ENCODE measurements around the gene CSK. TPM values are rescaled to one million over a fixed set of nuclear protein-coding genes. Genes with fewer than 3 reads are reported as not detected.

Gene CSK
- polyA plus RNA-seq, 1 experiment, result 25.3 TPM

DNA sequence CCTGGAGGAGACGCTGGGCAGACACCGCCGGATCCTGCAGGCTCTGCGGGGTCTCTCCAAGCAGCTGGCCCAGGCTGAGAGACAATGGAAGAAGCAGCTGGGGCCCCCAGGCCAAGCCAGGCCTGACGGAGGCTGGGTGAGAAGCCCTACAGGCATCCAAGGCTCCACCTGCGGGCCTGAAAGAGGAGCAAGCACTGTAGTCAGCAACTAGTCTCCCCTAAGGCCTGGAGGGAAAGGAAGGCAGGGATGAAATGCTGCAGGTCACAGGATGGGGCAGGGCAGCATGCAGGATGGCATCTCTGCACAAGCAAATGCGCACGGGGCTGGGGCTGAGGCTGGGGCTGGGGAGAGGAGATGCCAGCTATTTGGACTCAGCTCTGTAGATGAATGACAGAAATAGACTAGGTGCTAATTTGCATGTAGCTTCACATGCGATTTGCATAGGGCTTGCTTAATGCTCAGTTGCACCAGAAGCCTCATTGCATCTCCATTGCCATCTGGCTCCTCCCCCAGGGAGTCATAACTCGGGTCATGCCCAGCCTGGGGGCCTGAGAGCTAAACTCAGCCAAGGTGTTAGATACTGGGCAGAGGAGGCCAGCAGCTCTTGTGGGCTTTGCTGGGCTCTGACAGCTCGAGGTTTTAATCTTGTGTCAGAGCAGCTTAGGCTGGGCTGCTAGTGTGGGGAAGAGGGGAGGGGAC, 39.4 kb downstream of the CSK start:
- POLR2A ChIA-PET, result no interaction called here
- Histone ChIP-seq H3K36me3 (ENCODE audit: control insufficient read depth, insufficient read depth, low read length) (no peaks in the 10 kb centered on the region), H3K27me3 (ENCODE audit: control insufficient read depth, insufficient read depth, low read length) (peaks cover 13% of the 10 kb centered on the region), H3K4me3 (ENCODE audit: low read depth, low read length) (no peak overlapping the region)
- CTCF ChIA-PET, result interaction anchor here (0.6 to 2.1 kb wide), 6 partner anchors 11 to 495 kb away, joined by 3 to 8 read pairs (median 4); no protein-coding TSS in a partner anchor
- TF ChIP-seq, protein P1, sequence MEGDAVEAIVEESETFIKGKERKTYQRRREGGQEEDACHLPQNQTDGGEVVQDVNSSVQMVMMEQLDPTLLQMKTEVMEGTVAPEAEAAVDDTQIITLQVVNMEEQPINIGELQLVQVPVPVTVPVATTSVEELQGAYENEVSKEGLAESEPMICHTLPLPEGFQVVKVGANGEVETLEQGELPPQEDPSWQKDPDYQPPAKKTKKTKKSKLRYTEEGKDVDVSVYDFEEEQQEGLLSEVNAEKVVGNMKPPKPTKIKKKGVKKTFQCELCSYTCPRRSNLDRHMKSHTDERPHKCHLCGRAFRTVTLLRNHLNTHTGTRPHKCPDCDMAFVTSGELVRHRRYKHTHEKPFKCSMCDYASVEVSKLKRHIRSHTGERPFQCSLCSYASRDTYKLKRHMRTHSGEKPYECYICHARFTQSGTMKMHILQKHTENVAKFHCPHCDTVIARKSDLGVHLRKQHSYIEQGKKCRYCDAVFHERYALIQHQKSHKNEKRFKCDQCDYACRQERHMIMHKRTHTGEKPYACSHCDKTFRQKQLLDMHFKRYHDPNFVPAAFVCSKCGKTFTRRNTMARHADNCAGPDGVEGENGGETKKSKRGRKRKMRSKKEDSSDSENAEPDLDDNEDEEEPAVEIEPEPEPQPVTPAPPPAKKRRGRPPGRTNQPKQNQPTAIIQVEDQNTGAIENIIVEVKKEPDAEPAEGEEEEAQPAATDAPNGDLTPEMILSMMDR (IDR thresholded peaks at IDR 0.05; ENCODE audit: insufficient read depth, low read depth, low read length), result no peak
- no peak for DNase-seq (ENCODE audit: low read depth)

DNA sequence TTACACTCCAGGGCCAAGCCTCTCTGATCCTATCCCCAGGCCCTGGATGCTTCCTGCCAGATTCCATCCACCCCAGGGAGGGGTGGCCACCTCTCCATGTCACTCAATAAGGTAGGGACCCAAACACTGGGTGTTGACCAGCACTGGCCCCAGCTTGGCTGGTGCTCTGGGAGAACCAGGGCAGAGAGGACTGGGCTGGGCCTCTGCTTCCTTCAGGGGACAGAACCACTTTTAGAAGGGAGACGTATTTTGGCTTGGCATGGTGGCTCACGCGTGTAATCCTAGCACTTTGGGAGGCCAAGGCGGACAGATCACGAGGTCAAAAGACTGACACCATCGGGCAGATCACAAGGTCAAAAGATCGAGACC, 39.9 kb downstream of the CSK start:
- CTCF ChIA-PET, result interaction anchor here (0.6 to 2.1 kb wide), 6 partner anchors 10 to 495 kb away, joined by 3 to 8 read pairs (median 4); no protein-coding TSS in a partner anchor
- POLR2A ChIA-PET, result no interaction called here
- peaks cover 16% of the 10 kb centered on the region for H3K27me3 ChIP-seq (ENCODE audit: control insufficient read depth, insufficient read depth, low read length)
- no peaks in the 10 kb centered on the region for H3K36me3 ChIP-seq (ENCODE audit: control insufficient read depth, insufficient read depth, low read length)
- TF ChIP-seq, protein P1 (IDR thresholded peaks at IDR 0.05; ENCODE audit: insufficient read depth, low read depth, low read length), result no peak
- H3K4me3 ChIP-seq (ENCODE audit: low read depth, low read length), result no peak overlapping the region
- DNase-seq (ENCODE audit: low read depth), result no peak

DNA sequence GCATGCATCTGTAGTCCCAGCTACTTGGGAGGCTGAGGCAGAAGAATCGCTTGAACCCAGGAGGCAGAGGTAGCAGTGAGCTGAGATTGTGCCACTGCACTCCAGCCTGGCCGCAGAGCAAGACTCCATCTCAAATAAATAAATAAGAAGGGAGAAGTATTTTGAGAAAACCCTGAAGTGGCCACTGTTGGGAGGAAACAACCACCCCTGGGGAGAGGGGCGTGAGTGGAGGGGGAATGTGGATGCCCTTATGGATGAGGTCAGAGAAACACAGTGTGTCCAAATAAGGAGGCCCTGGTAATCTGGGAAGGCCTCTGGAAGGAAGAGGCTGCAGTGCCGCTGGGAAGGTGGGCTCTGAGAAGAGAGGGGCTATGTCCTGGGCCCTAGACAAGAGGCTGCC, 40.4 kb downstream of the CSK start:
- no peaks in the 10 kb centered on the region for H3K36me3 ChIP-seq (ENCODE audit: control insufficient read depth, insufficient read depth, low read length)
- CTCF ChIA-PET, result interaction anchor here (0.6 to 2.1 kb wide), 3 partner anchors 14 to 38 kb away, joined by 3 to 8 read pairs (median 5); no protein-coding TSS in a partner anchor
- H3K27me3 ChIP-seq (ENCODE audit: control insufficient read depth, insufficient read depth, low read length), result peaks cover 18% of the 10 kb centered on the region
- no peak overlapping the region for H3K4me3 ChIP-seq (ENCODE audit: low read depth, low read length)
- TF ChIP-seq, protein P1 (IDR thresholded peaks at IDR 0.05; ENCODE audit: insufficient read depth, low read depth, low read length), result no peak
- POLR2A ChIA-PET, result no interaction called here
- no peak for DNase-seq (ENCODE audit: low read depth)

DNA sequence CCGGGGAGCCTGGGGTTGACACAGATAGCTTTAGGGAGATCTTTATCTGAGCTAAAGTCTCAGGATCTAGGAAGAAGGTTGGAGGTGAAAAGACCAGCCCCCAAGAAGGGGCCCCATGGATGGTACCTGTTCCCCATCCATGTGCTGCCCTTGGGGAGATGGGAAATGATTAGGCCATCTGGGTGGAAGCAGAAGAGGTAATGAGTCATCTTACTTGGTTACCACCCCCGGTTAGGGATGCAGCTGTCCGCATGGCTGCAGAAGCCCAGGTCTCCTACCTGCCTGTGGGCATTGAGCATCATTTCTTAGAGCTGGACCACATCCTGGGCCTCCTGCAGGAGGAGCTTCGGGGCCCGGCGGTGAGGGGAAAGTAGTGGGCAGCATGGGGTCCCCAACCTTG, 41.4 kb downstream of the CSK start:
- Histone ChIP-seq H3K36me3 (ENCODE audit: control insufficient read depth, insufficient read depth, low read length) (no peaks in the 10 kb centered on the region), H3K27me3 (ENCODE audit: control insufficient read depth, insufficient read depth, low read length) (peaks cover 27% of the 10 kb centered on the region), H3K4me3 (ENCODE audit: low read depth, low read length) (no peak overlapping the region)
- ChIA-PET POLR2A (no interaction called here), CTCF (interaction anchor here (0.6 kb wide), 1 partner anchor 14 kb away, joined by 3 read pairs; no protein-coding TSS in a partner anchor)
- TF ChIP-seq, protein P1 (IDR thresholded peaks at IDR 0.05; ENCODE audit: insufficient read depth, low read depth, low read length), result no peak
- no peak for DNase-seq (ENCODE audit: low read depth)

DNA sequence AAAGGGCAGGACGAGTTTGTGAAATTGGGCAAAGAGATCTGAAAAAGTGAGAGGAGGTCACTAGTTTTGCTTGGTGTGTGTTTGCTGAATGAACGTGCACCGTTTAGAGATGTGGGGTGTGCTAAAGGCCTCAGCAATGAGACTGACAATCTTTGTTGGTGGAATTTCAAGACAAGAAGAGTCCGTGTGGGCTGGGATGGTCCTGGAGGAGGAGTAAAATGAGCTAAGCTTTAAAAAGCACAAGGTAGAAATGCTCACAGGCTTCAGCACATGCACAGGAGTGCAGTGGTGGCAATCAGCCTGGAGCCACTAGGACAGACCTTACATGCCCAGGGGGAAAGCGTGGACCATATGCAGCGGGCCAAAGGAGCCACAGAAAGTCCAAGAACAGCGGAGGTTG, 43.1 kb downstream of the CSK start:
- POLR2A ChIA-PET, result no interaction called here
- no peak overlapping the region for H3K4me3 ChIP-seq (ENCODE audit: low read depth, low read length)
- no peak for DNase-seq (ENCODE audit: low read depth)
- H3K27me3 ChIP-seq (ENCODE audit: control insufficient read depth, insufficient read depth, low read length), result peaks cover 27% of the 10 kb centered on the region
- CTCF ChIA-PET, result interaction anchor here (1.7 to 3.9 kb wide), 2 partner anchors 12 to 37 kb away, joined by 5 to 14 read pairs; no protein-coding TSS in a partner anchor
- H3K36me3 ChIP-seq (ENCODE audit: control insufficient read depth, insufficient read depth, low read length), result no peaks in the 10 kb centered on the region
- TF ChIP-seq, protein P1 (IDR thresholded peaks at IDR 0.05; ENCODE audit: insufficient read depth, low read depth, low read length), result no peak
